GM12874 (cell line): ENCODE measurements around the gene PITPNM2.

Experiments used
- CTCF ChIP-seq: IDR thresholded peaks from 2 replicates; pipeline ENCODE4 v1.5.1; 2011; ENCODE audit warnings: low read depth, mild to moderate bottlenecking, control low read depth, low read length, moderate library complexity; ENCODE audit not compliant: insufficient read depth

PITPNM2 gene

GRCh38 chr12:123107926-123108681, 42.8 kb downstream of the PITPNM2 start:
- no peak for TF ChIP-seq CTCF

- TF ChIP-seq CTCF = no peak
Measured at GRCh38 chr12:123106640-123107359, 44.1 kb downstream of the PITPNM2 start.

GRCh38 chr12:123105211-123105826, 45.6 kb downstream of the PITPNM2 start:
- TF ChIP-seq CTCF = no peak

GRCh38 chr12:123104809-123105208, 46.1 kb downstream of the PITPNM2 start:
- no peak for TF ChIP-seq CTCF

- TF ChIP-seq CTCF = no peak
Measured at GRCh38 chr12:123102781-123103503, 47.9 kb downstream of the PITPNM2 start.

GRCh38 chr12:123102366-123102765, 48.5 kb downstream of the PITPNM2 start:
- TF ChIP-seq CTCF = no peak

- no peak for TF ChIP-seq CTCF
Measured at GRCh38 chr12:123101526-123101925, 49.4 kb downstream of the PITPNM2 start.
